PC-3 (cell line): ENCODE measurements around the gene OGFOD3. TPM values are rescaled to one million over a fixed set of nuclear protein-coding genes. Genes with fewer than 3 reads are reported as not detected.

ENCODE experiments used
- ATAC-seq: fragments of 200-7000 bp; cut with Tn5 transposase; 2 replicates; pipeline ENCODE4 v1.9.1; 2020; ENCODE audit warnings: mild to moderate bottlenecking, moderate library complexity
- BruUV-seq: library from RNA; stranded (reverse); fragments of 400-500 nt; replicated peaks from 2 replicates; lab custom pipeline; 2021; lab: Mats Ljungman, UMichigan
- CTCF ChIA-PET: fragments of 300-600 bp; sonication (Branson Sonifier 250); formaldehyde crosslinking; loops from one replicate; lab custom pipeline; 2022; ENCODE audit warnings: antibody characterized with exemption; lab: Charles Lee
- POLR2A ChIA-PET: fragments of 300-600 bp; sonication (Branson Sonifier 250); formaldehyde crosslinking; loops from one replicate; lab custom pipeline; 2022; ENCODE audit warnings: antibody characterized with exemption; ENCODE audit not compliant: unreplicated experiment; lab: Charles Lee
- DNase-seq: peaks from one replicate; pipeline ENCODE4 v3.0.0-alpha.2; 2015
- H2AFZ ChIP-seq: fragments of 300-600 bp; sonication (generic); 2 replicates; pipeline ENCODE4 v1.6.0; 2016; ENCODE audit warnings: antibody characterized with exemption, low read length
- H3F3A ChIP-seq: fragments of 300-600 bp; sonication (generic); one replicate; pipeline ENCODE4 v1.6.0; 2017; ENCODE audit warnings: antibody characterized with exemption, low read length, control low read depth, mild to moderate bottlenecking; ENCODE audit not compliant: unreplicated experiment
- H3K27ac ChIP-seq: fragments of 300-600 bp; sonication (generic); 2 replicates; pipeline ENCODE4 v1.5.1; 2016; ENCODE audit warnings: mild to moderate bottlenecking, low read length
- H3K27me3 ChIP-seq: fragments of 300-600 bp; sonication (generic); 2 replicates; pipeline ENCODE4 v1.6.1; 2016; ENCODE audit warnings: low read length, mixed read lengths
- H3K36me3 ChIP-seq: fragments of 300-600 bp; sonication (generic); 2 replicates; pipeline ENCODE4 v1.6.1; 2016; ENCODE audit warnings: low read depth, mixed run types, low read length, mixed read lengths
- H3K4me1 ChIP-seq: fragments of 300-600 bp; sonication (generic); 2 replicates; pipeline ENCODE4 v1.5.1; 2016; ENCODE audit warnings: low read length; ENCODE audit not compliant: insufficient read depth
- H3K4me2 ChIP-seq: fragments of 300-600 bp; sonication (generic); 2 replicates; pipeline ENCODE4 v1.6.0; 2016; ENCODE audit warnings: low read length
- H3K4me3 ChIP-seq: fragments of 300-600 bp; sonication (generic); 2 replicates; pipeline ENCODE4 v1.5.1; 2016; ENCODE audit warnings: mild to moderate bottlenecking, low read length, mixed read lengths
- H3K79me2 ChIP-seq: fragments of 300-600 bp; sonication (generic); 2 replicates; pipeline ENCODE4 v1.6.1; 2017; ENCODE audit warnings: low read length, mixed read lengths
- H3K9ac ChIP-seq: fragments of 300-600 bp; sonication (generic); 2 replicates; pipeline ENCODE4 v1.6.0; 2016; ENCODE audit warnings: mild to moderate bottlenecking, low read length
- H3K9me2 ChIP-seq: fragments of 300-600 bp; sonication (generic); replicated peaks from 2 replicates; pipeline ENCODE4 v1.6.1; 2016; ENCODE audit warnings: mixed run types, low read length, mixed read lengths
- H3K9me3 ChIP-seq: fragments of 300-600 bp; sonication (generic); 2 replicates; pipeline ENCODE4 v1.6.1; 2016; ENCODE audit warnings: low read length, mixed read lengths
- H4K20me1 ChIP-seq: fragments of 300-600 bp; sonication (generic); 2 replicates; pipeline ENCODE4 v1.6.1; 2016; ENCODE audit warnings: low read length, mixed read lengths
- EZH2 ChIP-seq: fragments of 300-600 bp; sonication (generic); IDR thresholded peaks from one replicate; pipeline ENCODE4 v1.6.1; 2017; ENCODE audit warnings: antibody characterized with exemption, mild to moderate bottlenecking, low read length; ENCODE audit not compliant: unreplicated experiment
- EZH2phosphoT487 ChIP-seq: fragments of 300-600 bp; sonication (generic); IDR thresholded peaks from 2 replicates; pipeline ENCODE4 v1.6.1; 2018; ENCODE audit warnings: mild to moderate bottlenecking, antibody characterized with exemption, low read length, borderline replicate concordance
- intact Hi-C: fragments of 100-400 bp; cut with micrococcal nuclease; formaldehyde crosslinking; loops from 2 replicates; pipeline ENCODE4 v1.9.0; 2023
- total RNA-seq: library from RNA; depleted of rRNA; stranded (reverse); fragments of >200 nt; gene quantifications from 2 replicates; pipeline ENCODE4 v1.2.3, GENCODE V29; 2014
- TF ChIP-seq, protein P1 (sequence below): fragments of 300-600 bp; sonication (generic); conservative IDR thresholded peaks from 2 replicates; pipeline ENCODE4 v1.5.1; 2017; ENCODE audit warnings: antibody characterized with exemption, low read depth, mild to moderate bottlenecking, low read length

OGFOD3 gene
- total RNA-seq, 1 experiment from 2014 or later = 56.1 TPM

- H3K4me1 ChIP-seq = peaks cover 2% of the 10 kb centered on the region; the same call in 1 of the 2 replicates
- CTCF ChIA-PET = no interaction called here
- BruUV-seq = no TSS peak
These were observed 25.4 kb downstream of the OGFOD3 start for GRCh38 chr17:82392941-82393340.

GRCh38 chr17:82392209-82392920, 26.0 kb downstream of the OGFOD3 start:
- Histone ChIP-seq H3K9me2 (no peaks in the 10 kb centered on the region), H3F3A (no peaks in the 10 kb centered on the region), H3K79me2 (no peaks in the 10 kb centered on the region), H3K9ac (no peak overlapping the region), H3K4me3 (no peak overlapping the region), H4K20me1 (no peaks in the 10 kb centered on the region), H3K27ac (no peak overlapping the region), H3K4me1 (peaks cover 2% of the 10 kb centered on the region; the same call in 1 of the 2 replicates), H2AFZ (no peak overlapping the region), H3K9me3 (no peaks in the 10 kb centered on the region), H3K4me2 (no peak overlapping the region), H3K27me3 (no peaks in the 10 kb centered on the region), H3K36me3 (no peaks in the 10 kb centered on the region; the same call in 1 of the 2 replicates)
- BruUV-seq = no TSS peak
- TF ChIP-seq EZH2 (no peak), EZH2phosphoT487 (no peak)
- TF ChIP-seq, protein P1, sequence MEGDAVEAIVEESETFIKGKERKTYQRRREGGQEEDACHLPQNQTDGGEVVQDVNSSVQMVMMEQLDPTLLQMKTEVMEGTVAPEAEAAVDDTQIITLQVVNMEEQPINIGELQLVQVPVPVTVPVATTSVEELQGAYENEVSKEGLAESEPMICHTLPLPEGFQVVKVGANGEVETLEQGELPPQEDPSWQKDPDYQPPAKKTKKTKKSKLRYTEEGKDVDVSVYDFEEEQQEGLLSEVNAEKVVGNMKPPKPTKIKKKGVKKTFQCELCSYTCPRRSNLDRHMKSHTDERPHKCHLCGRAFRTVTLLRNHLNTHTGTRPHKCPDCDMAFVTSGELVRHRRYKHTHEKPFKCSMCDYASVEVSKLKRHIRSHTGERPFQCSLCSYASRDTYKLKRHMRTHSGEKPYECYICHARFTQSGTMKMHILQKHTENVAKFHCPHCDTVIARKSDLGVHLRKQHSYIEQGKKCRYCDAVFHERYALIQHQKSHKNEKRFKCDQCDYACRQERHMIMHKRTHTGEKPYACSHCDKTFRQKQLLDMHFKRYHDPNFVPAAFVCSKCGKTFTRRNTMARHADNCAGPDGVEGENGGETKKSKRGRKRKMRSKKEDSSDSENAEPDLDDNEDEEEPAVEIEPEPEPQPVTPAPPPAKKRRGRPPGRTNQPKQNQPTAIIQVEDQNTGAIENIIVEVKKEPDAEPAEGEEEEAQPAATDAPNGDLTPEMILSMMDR = no peak
- ChIA-PET POLR2A (no interaction called here), CTCF (no interaction called here)
- ATAC-seq (no peak), DNase-seq (no peak)
- intact Hi-C loops = no loop called here

More at GRCh38 chr17:82392941-82393340, 25.4 kb downstream of the OGFOD3 start:
- TF ChIP-seq EZH2 (no peak), EZH2phosphoT487 (no peak)
- TF ChIP-seq, protein P1 = no peak
- Histone ChIP-seq H3K36me3 (no peaks in the 10 kb centered on the region; the same call in 1 of the 2 replicates), H3K27ac (no peak overlapping the region), H3K9me2 (no peaks in the 10 kb centered on the region), H3K4me2 (no peak overlapping the region), H2AFZ (no peak overlapping the region), H3K4me3 (no peak overlapping the region), H4K20me1 (no peaks in the 10 kb centered on the region), H3K27me3 (no peaks in the 10 kb centered on the region), H3K9me3 (no peaks in the 10 kb centered on the region), H3K9ac (no peak overlapping the region), H3K79me2 (no peaks in the 10 kb centered on the region), H3F3A (no peaks in the 10 kb centered on the region)
- intact Hi-C loops = no loop called here
- DNase-seq = no peak
- POLR2A ChIA-PET = no interaction called here
- ATAC-seq = no peak

DNA sequence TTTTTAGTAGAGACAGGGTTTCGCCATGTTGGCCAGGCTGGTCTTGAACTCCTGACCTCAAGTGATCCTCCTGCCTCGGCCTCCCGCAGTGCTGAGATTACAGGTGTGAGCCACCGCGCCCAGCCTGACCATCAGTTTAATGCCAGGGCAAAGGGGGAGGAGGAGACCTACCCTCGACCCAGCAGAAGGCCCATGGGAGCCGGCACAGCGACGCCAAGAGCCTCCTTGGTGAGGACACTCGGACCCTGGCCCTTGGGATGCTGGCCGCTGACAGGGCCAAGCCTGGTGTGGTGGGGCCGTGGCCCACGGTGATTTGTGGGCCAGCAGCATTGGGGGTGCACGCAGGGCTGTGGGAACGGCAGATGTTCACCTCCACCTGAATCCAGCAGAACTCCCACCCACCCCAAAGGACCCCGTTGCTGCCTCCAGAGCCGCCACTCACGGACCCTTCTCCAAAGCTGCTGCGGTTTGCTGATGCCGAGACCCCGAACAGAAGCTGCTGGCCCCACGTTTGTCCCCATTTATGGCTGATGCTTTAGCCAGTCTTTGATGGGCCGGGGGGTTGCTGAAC, 26.8 kb downstream of the OGFOD3 start:
- ATAC-seq = no peak
- no peaks in the 10 kb centered on the region for H3F3A ChIP-seq
- H3K4me1 ChIP-seq = peaks cover 2% of the 10 kb centered on the region; the same call in 1 of the 2 replicates
- H3K4me2 ChIP-seq = no peak overlapping the region
- no TSS peak for BruUV-seq
- no peak overlapping the region for H3K27ac ChIP-seq
- H3K9me3 ChIP-seq = no peaks in the 10 kb centered on the region
- H3K9me2 ChIP-seq = no peaks in the 10 kb centered on the region
- no peaks in the 10 kb centered on the region for H4K20me1 ChIP-seq
- no peak overlapping the region for H3K9ac ChIP-seq
- POLR2A ChIA-PET = no interaction called here
- TF ChIP-seq EZH2 (no peak), EZH2phosphoT487 (no peak)
- TF ChIP-seq, protein P1 = no peak
- no peaks in the 10 kb centered on the region for H3K27me3 ChIP-seq
- H2AFZ ChIP-seq = no peak overlapping the region
- intact Hi-C loops = no loop called here
- DNase-seq = no peak
- no peak overlapping the region for H3K4me3 ChIP-seq
- H3K36me3 ChIP-seq = no peaks in the 10 kb centered on the region; the same call in 1 of the 2 replicates
- CTCF ChIA-PET = no interaction called here
- no peaks in the 10 kb centered on the region for H3K79me2 ChIP-seq
